ENCODE measurements around the gene C5orf15.

C5orf15 gene

DNA sequence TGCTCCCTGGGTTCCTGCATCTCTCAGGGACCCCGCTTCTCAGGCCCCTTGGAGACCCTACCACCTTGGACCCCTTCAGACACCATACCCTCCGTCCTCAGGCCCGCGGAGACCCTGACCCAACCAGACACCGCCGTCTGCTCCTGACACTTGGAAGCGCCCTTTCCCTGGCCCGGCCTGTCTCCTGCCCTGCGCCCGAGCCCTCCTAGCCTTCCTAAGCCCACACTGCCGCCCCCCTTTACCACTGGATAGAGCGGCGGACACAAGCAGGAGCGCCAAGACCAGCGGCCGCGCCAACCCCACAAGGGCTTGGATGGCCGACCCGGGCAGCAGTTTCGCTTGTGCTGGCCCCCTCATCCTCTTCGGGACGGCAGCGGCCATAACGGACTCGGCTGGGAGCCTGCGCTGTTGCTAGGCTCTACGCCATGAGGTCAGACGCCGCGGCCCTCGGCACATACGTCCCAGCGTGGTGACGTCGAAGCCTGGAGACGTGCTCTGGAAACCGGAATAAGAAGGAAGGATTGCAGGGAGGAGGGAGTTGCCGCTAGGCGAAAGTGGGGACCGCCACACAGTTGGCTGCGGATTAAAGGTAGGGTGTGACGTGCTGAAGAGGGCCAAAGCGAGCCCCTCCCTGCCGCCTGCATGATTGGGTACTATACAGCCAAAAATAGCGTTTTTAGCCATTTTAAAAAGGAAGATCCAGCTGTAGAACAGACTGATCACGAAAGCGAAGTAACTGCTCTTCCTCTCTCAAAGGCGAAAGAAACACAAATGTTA lies at the start of gene C5orf15:
TSS of gene C5orf15 (minus strand) at position 422 of the 777 bp plus-strand sequence. CDS start at position 381, 41 bp downstream.
- peak within 1 kb of the TSS; percentile 96 for H3K4me3 ChIP-seq (ENCODE audit: low read length)
- TF ChIP-seq, protein P1, sequence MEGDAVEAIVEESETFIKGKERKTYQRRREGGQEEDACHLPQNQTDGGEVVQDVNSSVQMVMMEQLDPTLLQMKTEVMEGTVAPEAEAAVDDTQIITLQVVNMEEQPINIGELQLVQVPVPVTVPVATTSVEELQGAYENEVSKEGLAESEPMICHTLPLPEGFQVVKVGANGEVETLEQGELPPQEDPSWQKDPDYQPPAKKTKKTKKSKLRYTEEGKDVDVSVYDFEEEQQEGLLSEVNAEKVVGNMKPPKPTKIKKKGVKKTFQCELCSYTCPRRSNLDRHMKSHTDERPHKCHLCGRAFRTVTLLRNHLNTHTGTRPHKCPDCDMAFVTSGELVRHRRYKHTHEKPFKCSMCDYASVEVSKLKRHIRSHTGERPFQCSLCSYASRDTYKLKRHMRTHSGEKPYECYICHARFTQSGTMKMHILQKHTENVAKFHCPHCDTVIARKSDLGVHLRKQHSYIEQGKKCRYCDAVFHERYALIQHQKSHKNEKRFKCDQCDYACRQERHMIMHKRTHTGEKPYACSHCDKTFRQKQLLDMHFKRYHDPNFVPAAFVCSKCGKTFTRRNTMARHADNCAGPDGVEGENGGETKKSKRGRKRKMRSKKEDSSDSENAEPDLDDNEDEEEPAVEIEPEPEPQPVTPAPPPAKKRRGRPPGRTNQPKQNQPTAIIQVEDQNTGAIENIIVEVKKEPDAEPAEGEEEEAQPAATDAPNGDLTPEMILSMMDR (conservative IDR thresholded peaks at IDR 0.05; ENCODE audit: low read length) = peak; percentile 41
- peak; percentile 96 for DNase-seq (ENCODE audit: low read depth)

DNA sequence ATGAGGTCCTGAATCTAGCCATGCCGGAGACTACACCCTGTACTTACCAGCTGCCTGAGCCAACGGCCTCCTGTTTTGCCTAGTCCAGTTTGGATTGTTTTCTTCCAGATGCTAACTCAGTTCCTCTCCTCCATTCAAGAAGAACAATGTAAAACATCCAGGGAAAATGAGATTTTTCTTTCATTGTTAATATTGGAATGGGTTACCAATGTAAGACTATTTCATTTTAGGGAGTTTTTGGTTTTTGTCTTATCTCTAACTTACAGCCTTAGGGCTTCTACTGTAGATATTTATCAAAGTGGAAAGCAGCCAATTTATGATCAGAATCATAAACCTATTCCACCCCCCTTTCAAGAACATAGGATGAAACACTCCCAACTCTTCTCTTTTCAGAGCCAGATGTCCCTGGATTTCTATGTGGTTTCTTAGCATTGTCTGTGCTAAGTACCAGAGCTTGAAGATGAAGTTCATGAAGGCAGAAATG lies 39.9 kb upstream of the C5orf15 start:
- no peak overlapping the region for H3K4me3 ChIP-seq (ENCODE audit: low read length)
- DNase-seq (ENCODE audit: low read depth) = no peak
- TF ChIP-seq, protein P1 (conservative IDR thresholded peaks at IDR 0.05; ENCODE audit: low read length) = no peak

DNA sequence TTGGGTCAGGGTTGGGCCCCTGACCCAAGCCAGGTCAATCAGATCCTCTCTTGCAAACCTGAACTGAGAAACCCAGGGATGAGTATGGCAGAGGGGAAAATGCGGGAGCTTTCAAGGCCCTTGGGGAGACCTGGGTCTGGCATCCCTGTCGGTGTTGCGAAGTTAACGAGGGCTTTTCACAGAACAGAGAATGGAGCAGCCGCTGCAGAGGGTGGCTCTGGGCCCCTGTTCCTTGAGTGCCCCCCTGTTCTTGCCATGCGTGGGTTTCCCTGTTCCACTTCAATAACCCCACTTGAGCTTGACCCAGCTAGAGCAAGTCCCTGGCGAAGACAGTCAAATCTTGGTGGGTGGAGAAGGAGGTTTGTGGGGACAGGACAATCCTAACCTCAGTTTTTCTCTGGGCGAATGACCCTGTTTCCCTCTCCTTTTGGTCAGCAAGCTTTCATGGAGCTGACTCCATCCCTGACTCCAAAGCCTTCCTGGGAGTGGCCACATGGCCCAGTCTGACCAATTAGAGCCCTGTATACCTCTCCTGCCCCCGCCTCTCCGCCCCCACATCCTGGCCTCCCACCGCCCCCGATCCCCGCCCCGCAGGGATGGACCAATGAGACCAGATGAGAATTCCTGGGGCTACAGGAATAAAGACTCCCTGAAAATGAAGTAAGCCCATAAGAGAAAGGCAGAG lies 39.3 kb upstream of the C5orf15 start:
- DNase-seq (ENCODE audit: low read depth) = no peak
- TF ChIP-seq, protein P1 (conservative IDR thresholded peaks at IDR 0.05; ENCODE audit: low read length) = no peak
- no peak overlapping the region for H3K4me3 ChIP-seq (ENCODE audit: low read length)

DNA sequence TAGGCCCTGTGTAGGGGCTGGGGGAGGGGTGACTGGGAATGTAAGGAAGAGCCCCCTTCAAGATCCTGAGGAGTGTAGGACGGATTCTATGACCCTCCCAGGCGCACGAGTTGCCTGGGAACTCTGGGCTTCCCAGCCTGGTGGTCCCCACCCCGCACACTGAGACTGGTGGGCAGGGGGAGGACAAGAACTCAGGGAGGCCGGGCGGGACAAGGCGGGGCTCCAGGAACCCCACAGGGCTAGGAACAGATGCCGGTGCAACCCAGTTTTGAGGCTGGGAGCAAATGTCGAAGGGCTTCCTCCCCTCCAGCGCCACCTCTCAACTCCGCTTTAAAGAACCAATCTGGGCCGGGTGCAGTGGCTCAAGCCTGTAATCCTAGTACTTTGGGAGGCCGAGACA lies 37.7 kb upstream of the C5orf15 start:
- DNase-seq (ENCODE audit: low read depth) = no peak
- TF ChIP-seq, protein P1 (conservative IDR thresholded peaks at IDR 0.05; ENCODE audit: low read length) = no peak
- H3K4me3 ChIP-seq (ENCODE audit: low read length) = peak overlapping the region; percentile 68

DNA sequence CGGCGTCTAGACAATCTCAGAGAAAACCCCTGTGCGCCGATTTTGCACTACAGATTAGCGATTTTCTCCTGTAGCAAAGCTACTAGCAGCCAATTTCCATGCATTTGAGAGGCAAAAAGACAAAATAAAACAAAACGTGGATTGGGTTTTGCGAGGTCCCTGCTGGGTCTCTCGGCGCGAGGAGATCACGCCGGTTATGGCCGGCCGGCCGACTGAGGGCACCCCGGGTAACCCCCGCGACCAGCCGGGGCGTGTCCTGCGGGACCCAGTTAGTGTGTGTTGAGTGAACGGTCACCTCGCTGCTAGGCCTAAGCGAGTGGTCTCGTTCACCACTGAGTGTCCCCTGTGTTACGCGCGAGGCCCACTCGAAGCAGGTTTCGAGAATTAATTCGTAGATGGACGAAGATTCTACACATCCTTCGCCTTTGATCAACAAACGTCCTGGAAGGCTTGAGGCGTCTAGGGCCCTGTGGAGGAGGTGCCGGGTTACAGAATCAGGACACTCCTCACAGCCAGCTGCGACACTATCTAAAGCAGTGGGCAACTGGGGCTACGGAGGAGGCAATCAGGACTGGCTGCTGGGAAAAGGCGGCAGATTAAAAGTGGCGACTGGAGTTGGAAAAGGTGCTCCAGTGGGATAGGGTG lies 37.1 kb upstream of the C5orf15 start:
- H3K4me3 ChIP-seq (ENCODE audit: low read length) = peak overlapping the region; percentile 68
- TF ChIP-seq, protein P1 (conservative IDR thresholded peaks at IDR 0.05; ENCODE audit: low read length) = no peak
- peak; percentile 32 for DNase-seq (ENCODE audit: low read depth)

DNA sequence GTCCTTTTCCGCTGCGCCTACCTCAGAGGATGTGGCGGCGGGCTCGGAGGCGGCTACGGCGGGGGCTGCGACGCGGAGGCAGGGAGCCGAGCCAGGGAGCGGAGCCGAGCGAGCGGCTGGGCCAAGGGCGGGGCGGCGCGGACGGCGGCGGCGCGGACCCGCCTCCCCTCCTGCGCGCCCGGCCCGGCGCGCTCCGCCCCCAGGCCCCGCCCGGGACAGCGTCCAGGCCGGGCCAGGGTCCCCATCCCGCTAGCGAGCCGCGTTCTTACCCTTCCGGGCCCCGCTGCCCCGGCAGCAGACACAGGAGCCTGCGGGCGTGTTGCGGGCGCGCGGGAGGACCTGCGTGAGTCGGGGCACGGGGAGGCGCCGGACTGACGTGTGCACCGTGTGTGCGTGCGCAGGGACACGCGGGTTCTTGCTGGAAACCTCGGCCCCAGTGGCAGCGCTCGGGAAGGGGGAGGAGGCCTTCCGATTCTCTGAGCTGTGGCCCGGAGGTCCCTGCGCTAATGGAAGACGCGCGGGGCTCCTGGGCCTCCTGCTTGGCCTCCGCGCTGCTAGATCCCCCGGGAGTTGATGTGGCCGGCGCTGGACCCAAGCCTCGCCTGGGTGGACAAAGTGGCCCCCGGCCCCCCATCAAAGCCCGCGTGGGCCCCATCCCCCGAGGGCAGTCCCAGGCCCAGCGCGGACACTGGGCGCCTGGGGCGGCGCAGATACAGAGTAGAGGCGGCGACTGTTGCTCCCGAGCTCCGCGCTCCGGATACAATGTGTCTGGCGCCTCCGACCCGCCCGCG lies 36.4 kb upstream of the C5orf15 start, which contains the start of gene VDAC1:
TSS of gene VDAC1 (minus strand) at position 350 of the 791 bp plus-strand sequence. CDS start 11,963 bp downstream, outside the sequence.
- peak; percentile 93 for DNase-seq (ENCODE audit: low read depth)
- TF ChIP-seq, protein P1 (conservative IDR thresholded peaks at IDR 0.05; ENCODE audit: low read length) = no peak; the same call in 1 of the 2 replicates
- H3K4me3 ChIP-seq (ENCODE audit: low read length) = peak within 1 kb of the TSS; percentile 68

Measured in AG10803 (cell line).